ENCODE measurements around the gene LAIR1. TPM values are rescaled to one million over a fixed set of nuclear protein-coding genes. Genes with fewer than 3 reads are reported as not detected.
A peak's percentile ranks its signal among the peaks of the same experiment; 100 is the strongest.

The LAIR1 gene
- total and polyA plus RNA-seq, 12 donors: 2.1 to 36.3 (median 5.1) TPM

GRCh38 chr19:54356444-54357056 lies 8.2 kb downstream of the LAIR1 start:
- H3K27me3 ChIP-seq: peaks cover 0 to 21% (median 4%) of the 10 kb centered on the region in 7 donors
- no peak overlapping the region for H3K27ac ChIP-seq
- intact Hi-C loops (cut with DNase I): no loop called here
- no peak for TF ChIP-seq CTCF (IDR thresholded peaks at IDR 0.05)
- no peak overlapping the region for H3K4me3 ChIP-seq
- peaks cover 0 to 37% (median 0%) of the 10 kb centered on the region in 9 donors for H3K36me3 ChIP-seq
- no peaks in the 10 kb centered on the region for H3K9me3 ChIP-seq
- H3K4me1 ChIP-seq: peaks cover 0 to 19% (median 0%) of the 10 kb centered on the region in 9 donors
- ATAC-seq (no peak), DNase-seq (no peak)
- 79 to 81% methylated on average over 12 of the region's 12 CpGs for WGBS, 2 donors

- intact Hi-C loops (cut with DNase I): no loop called here
- H3K27ac ChIP-seq: no peak overlapping the region
- peaks cover 0 to 14% (median 0%) of the 10 kb centered on the region in 9 donors for H3K4me1 ChIP-seq
- H3K9me3 ChIP-seq: no peaks in the 10 kb centered on the region
- WGBS, 2 donors: 70 to 75% methylated on average over 14 of the region's 14 CpGs
- H3K4me3 ChIP-seq: no peak overlapping the region
- peaks cover 0 to 37% (median 0%) of the 10 kb centered on the region in 9 donors for H3K36me3 ChIP-seq
- peaks cover 0 to 25% (median 4%) of the 10 kb centered on the region in 7 donors for H3K27me3 ChIP-seq
- TF ChIP-seq CTCF (IDR thresholded peaks at IDR 0.05): no peak
- DNase-seq (no peak), ATAC-seq (no peak)
Observed at GRCh38 chr19:54355675-54356074, 9.1 kb downstream of the LAIR1 start.

GRCh38 chr19:54354761-54355160 lies 10.0 kb downstream of the LAIR1 start:
- TF ChIP-seq CTCF (IDR thresholded peaks at IDR 0.05): no peak
- peaks cover 0 to 13% (median 0%) of the 10 kb centered on the region in 9 donors for H3K4me1 ChIP-seq
- intact Hi-C loops (cut with DNase I): no loop called here

GRCh38 chr19:54352546-54352945 lies 12.2 kb downstream of the LAIR1 start:
- peak overlapping the region in 1 of 10 donors; percentile 20 for H3K27ac ChIP-seq
- 70 to 76% methylated on average over 3 of the region's 3 CpGs for WGBS, 2 donors
- peaks cover 0 to 37% (median 0%) of the 10 kb centered on the region in 9 donors for H3K36me3 ChIP-seq
- ATAC-seq (no peak), DNase-seq (no peak)
- peaks cover 0 to 13% (median 0%) of the 10 kb centered on the region in 9 donors for H3K4me1 ChIP-seq
- no peaks in the 10 kb centered on the region for H3K9me3 ChIP-seq
- TF ChIP-seq CTCF (IDR thresholded peaks at IDR 0.05): no peak
- intact Hi-C loops (cut with DNase I): no loop called here
- H3K27me3 ChIP-seq: peaks cover 0 to 32% (median 7%) of the 10 kb centered on the region in 7 donors
- H3K4me3 ChIP-seq: no peak overlapping the region

More at GRCh38 chr19:54354761-54355160, 10.0 kb downstream of the LAIR1 start:
- 57 to 62% methylated on average over 3 of the region's 3 CpGs for WGBS, 2 donors
- Histone ChIP-seq H3K27ac (no peak overlapping the region), H3K4me3 (no peak overlapping the region), H3K27me3 (peaks cover 0 to 31% (median 4%) of the 10 kb centered on the region in 7 donors), H3K36me3 (peaks cover 0 to 37% (median 0%) of the 10 kb centered on the region in 9 donors), H3K9me3 (no peaks in the 10 kb centered on the region)
- ATAC-seq (no peak), DNase-seq (no peak)

Data from heart right ventricle (tissue), 16 donors.